Left kidney (tissue), 8 donors: ENCODE measurements around the gene MMP21. TPM values are rescaled to one million over a fixed set of nuclear protein-coding genes. Genes with fewer than 3 reads are reported as not detected.

Experiments
- DNase-seq: peaks from one replicate; pipeline ENCODE4 v3.0.0-alpha.2; 2013
- long read RNA-seq, 8 donors: transcript quantifications; one replicate each; lab custom pipeline, GENCODE V29; 2026
- polyA plus RNA-seq: library from polyadenylated mRNA; unstranded; fragments of 120-200 nt; gene quantifications from one replicate; pipeline ENCODE4 v1.2.1, GENCODE V29; 2013; ENCODE audit not compliant: insufficient read length

The MMP21 gene, protein sequence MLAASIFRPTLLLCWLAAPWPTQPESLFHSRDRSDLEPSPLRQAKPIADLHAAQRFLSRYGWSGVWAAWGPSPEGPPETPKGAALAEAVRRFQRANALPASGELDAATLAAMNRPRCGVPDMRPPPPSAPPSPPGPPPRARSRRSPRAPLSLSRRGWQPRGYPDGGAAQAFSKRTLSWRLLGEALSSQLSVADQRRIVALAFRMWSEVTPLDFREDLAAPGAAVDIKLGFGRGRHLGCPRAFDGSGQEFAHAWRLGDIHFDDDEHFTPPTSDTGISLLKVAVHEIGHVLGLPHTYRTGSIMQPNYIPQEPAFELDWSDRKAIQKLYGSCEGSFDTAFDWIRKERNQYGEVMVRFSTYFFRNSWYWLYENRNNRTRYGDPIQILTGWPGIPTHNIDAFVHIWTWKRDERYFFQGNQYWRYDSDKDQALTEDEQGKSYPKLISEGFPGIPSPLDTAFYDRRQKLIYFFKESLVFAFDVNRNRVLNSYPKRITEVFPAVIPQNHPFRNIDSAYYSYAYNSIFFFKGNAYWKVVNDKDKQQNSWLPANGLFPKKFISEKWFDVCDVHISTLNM
- 0.30 TPM for polyA plus RNA-seq
- long read RNA-seq, donor 1: 0 reads
- long read RNA-seq, donor 2: 0 reads
- long read RNA-seq, donor 3: 0 reads
- long read RNA-seq, donor 4: 0 reads
- long read RNA-seq, donor 5: 0 reads
- long read RNA-seq, donor 6: 0 reads
- long read RNA-seq, donor 7: 0 reads
- long read RNA-seq, donor 8: 0 reads

DNA sequence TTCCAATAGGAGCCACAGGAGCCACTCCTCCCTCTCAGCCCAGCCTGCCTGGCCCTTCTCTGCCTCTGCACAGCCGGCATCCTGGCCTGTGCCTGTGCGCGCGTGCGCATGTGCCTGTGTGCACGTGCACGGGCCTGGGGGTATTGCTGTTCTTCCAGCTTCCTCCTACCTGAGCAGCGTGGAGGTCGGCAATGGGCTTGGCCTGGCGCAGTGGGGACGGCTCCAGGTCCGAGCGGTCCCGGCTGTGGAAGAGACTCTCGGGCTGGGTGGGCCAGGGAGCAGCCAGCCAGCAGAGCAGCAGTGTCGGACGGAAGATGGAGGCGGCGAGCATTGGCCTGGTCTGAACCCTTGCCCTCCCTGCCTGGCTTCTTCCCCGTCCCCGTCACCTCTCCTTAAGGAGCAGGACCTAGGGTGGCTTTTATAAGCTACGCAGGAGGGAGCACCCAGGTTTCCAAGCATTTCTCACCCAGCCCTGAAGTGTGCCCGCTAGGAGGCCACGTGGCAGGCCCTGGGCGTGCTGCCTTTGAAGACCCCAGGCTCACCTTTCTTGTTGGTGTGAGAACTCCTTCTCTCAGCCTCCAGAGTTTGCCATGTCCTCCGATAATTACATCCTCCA lies at the start of gene MMP21:
MMP21 (minus strand) TSS at position 331 of the 616 bp plus-strand sequence; CDS start at position 331, 0 bp downstream.
- no peak for DNase-seq

DNA sequence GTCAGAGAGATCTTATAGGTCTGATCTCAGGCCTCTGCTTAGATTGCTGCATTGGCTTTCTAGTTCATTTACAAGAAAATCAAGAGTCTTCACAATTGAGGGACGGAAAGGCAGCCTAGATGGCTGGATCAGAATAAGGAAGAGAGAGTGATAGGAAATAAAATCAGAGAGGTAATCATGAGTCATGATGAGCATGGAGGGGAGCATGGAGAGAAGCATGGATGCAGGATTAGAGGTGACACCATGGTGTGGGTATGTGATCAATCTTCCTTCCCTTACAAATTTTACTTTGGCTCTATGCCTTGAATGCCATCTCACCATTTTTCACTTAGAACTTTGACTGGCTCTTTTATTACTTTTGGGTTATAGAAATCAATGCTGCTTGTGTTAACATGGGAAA lies 49.1 kb upstream of the MMP21 start:
- DNase-seq: no peak

DNA sequence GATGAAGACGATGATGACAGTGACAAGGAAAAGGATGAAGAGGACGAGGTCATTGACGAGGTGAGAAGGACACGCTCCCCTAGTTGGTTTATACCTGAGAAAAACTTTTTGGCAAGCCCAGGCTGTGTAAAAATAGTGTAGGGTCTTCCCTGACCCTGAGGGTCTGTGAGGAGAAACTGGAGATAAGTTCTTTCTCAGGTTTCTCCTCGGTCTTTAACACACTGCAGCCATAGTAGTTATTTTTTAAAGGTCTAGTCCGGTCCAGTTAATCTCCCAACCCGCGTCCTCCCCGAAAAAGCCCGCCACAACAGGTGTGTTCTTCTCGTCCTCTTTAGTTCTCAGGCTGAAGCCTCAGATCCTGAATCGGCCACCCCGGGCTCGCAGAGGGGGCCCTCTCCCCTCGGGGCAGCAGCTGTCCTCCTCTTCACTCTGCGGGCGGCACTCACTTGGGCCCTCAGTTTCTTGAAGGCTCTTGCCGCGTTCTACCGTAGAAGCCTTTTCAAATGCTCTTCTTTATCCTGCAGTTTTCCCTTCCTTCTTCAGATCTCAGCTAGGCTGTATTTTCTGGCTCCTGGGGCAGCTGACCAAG lies 48.1 kb upstream of the MMP21 start:
- DNase-seq: peak; percentile 5

DNA sequence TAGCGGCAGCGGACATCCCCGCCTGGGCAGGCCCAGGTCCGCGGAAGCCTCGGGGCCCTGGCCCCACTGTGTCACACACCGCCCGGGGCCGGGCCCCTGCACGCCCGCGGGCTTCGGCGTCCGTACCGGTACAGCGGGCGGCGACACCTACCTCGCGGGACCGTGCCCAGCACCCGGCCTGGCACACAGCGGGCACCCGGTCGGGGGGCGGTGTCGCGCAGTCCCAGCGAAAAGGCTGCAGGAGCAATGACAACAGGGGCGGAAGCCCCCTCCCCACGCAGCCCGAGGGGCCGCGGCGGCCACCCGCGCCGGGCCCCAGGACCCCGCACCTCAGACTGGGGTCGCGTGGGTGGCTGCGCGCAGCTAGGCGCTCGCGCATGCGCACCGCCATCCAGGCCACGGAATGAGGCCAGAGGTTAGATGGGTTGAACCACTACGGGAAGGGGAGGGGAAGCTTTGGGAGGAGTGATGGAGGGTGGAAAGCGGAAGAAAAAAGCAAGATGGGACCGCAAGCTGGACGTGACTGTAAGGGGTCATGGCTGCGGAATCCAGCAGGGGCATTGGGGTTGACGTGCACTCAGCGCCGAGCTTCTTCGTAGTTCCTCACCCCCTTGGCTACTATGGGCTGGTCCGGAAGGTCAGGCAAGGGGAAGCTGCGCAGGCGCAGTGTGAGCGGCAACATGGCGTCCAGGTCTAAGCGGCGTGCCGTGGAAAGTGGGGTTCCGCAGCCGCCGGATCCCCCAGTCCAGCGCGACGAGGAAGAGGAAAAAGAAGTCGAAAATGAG lies 47.4 kb upstream of the MMP21 start, which contains the start of the genes BCCIP and UROS:
BCCIP (plus strand) TSS at position 669 of the 785 bp plus-strand sequence; CDS start at position 681, 12 bp downstream.
UROS (minus strand) TSS at position 381 of the 785 bp plus-strand sequence. CDS start 6,759 bp downstream, outside the sequence.
- peak; percentile 88 for DNase-seq

DNA sequence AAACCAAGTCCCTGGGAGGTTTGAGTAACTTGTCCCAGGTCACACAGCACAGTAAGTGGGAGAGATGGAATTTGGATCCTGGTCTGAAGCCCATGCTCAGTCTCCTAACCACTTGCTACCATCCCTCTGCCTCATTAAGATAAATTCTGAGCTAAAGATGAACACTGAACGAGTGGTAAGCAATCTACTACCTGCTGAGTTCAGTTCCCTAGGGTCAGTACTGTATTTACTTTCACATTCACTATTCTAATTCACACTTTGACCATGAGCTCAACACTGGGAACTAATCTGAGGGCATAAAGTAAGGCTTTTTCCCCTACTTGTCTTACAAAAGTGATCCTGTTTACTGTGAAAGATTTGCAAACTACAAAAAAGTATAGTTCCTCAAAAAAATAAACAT lies 45.1 kb upstream of the MMP21 start:
- DNase-seq: no peak

DNA sequence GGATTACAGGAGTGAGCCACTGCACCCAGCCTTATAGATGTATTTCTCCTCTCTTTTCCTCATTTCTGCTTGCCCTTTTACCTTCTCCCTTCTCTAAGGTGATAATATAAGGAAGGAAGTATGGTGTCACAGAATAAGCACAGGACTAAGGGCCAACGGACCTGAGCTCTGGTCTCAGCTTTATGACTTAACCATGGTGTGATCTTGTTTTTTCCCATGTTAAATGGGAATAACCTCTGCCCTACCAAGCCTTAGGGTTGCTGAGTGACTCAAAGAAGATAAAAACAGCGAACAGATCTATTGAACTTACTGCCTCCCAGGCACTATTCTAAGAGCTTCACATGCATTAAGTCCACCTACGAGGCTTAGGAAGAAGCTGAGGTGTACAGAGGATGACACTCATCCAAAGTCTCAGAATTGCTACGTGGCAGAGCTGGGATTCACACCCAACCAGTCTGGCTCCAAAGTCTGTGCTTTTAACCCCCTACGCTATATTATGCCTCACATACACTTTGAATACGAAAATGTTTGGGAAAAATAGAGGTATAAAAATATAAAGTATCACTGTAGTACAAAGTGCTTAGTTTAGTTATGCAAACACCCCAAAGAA lies 41.8 kb upstream of the MMP21 start:
- DNase-seq: no peak

DNA sequence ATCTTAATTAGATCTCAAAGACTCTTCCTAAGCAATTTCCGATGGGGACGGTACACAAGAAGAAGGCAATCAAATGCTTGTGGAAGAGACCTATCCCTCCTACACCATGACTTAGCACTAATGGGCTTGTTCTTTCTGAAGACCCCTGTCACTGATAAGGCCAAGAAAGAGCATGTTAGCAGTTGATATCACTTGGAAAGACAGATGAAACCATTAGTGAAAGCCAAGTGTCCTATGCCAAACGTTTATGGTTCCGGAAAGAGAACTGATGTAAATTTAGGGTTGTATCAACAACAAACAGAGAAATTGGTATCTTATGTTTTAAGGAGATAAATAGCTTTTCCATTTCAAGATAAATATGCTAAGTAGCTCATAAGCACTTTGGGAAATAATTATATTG lies 40.9 kb upstream of the MMP21 start:
- no peak for DNase-seq

DNA sequence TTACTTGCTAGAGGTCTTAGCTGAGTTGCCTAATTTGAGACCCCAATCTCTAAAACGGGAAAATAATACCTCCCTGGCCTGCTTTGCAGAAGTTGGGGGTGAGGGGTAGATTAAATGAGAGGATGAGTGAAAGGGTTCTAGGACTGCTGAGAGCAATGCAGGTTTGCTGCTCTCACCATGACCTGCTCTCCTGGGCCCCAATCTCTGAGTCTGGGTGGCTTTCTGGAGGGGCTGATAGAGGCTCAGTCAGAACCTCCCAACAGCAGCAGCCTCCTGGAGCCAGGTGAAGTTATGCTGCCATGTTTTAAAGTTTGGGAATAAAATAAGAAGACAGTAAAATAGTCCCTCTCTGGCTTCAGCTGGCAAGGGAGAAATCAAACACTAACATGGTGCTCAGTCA lies 40.1 kb upstream of the MMP21 start:
- no peak for DNase-seq

DNA sequence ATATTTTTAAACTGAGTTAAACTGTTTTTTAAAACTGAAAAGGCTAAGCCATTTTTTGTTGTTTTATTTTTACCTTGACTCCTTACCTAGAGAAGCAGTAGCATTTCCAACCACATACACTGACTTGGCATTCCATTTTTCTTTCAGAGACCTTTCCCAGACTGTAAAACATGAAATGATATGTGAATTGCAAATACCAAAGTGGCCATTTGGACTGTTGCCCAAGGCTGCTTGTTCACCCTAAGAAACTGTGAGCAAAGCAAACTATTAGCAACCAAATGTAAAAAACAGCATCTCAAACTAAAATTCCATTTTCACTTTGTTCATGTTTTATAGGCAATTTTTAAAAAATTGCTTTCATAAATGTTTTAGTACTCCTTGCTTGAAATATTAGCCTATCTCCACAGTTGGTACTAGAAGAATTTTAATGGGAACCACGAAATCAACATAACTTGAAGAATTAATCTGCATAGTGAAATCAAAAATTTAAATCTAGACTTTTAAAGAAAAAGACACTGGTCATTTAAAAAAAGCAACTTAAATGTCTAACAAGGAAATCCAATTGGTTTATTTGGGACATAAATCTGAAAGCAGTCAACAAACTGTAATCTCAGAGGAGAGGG lies 36.6 kb upstream of the MMP21 start:
- peak; percentile 3 for DNase-seq

DNA sequence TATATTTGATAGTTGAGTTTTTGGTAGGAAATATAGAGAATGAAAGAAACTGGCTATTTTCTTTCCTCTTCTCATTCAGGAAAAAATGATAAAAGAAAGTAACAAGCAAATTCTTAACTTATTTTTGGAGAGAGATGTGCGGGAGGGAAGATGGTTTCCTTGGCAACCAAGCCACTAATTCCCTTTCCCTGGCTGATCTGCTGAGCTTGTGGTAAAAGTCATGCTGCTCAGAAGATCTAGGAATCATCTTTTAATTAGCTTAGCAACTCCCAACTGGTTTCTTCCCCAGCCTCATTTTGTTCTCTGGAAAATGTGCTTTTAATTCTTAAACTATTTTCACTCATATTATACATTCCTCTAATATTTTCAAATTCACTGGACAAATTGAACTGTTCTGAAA lies 35.6 kb upstream of the MMP21 start:
- DNase-seq: no peak

DNA sequence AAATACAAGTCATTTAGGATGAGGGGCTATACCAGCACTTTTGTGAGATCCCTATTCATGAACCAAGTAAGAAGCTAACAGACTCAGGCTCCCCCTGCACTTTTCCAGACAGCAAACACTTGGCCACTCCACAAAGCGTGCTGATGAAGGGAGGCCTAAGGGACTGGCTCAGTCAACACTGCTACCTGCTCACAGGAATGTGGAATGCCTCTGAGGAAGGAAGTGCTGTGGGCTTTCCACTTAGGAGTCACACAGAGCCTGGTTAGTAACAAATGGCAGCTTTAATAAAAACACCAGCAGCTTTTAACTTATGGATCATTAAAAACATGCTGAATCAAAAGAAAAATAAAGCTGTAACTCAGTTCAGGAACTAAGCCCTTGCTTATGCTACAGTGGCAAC lies 32.4 kb upstream of the MMP21 start:
- no peak for DNase-seq

DNA sequence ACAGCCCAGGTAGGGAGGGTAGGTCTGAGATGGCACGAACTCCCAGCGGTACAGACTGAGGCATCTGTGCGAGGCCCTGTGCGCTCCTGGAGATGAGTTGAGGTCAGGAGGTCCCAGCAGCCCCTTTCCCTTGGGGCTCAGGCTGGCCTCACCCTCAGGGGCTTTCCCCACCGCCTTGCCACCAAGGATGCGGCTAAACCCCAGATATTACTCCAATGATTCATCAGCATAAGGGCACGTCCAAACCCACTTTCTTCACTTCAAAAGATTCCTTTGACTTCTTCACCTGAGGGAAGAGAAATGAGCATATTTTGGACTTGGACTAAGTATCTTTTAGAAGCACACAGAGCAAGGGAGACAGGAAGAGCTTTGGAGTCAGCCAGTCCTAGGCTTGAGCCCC lies 27.1 kb upstream of the MMP21 start:
- no peak for DNase-seq

DNA sequence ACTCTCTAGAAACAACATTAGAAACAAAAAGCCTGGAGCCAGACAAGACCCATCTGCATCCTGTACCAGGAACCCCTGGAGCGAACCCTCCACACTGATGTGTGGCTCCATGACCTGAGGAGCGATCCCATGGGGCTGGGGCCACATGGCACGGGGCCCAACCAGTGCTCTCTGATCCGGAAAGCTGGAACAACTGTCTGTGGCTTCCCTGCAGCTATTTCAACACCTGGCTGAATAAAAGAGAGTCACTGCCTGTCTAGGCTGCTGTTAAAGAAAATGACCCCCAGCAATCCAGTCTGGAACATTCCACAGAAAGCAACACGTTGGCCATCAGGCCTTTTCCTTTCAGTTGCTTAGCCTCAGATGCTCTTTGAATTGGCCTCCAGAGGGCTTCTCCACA lies 26.5 kb upstream of the MMP21 start:
- no peak for DNase-seq

DNA sequence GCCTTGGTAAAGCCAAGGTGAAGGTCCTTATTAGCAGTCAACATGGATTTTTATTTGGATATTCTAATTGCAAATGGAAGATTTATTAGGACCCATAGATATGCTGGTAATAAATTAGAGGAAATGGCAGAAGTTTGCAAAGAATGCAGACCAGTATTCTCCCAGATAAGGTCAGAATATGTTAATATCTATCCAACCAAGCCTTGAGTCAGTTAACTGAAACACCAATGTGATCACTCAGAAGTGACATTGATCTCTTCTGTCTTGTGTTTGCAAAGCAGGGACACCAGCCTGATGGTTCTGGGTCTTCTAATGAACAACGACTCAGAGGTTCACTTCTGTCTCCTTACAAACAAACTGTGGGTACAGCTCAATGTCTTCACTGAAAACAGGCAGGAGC lies 26.0 kb upstream of the MMP21 start:
- DNase-seq: no peak

DNA sequence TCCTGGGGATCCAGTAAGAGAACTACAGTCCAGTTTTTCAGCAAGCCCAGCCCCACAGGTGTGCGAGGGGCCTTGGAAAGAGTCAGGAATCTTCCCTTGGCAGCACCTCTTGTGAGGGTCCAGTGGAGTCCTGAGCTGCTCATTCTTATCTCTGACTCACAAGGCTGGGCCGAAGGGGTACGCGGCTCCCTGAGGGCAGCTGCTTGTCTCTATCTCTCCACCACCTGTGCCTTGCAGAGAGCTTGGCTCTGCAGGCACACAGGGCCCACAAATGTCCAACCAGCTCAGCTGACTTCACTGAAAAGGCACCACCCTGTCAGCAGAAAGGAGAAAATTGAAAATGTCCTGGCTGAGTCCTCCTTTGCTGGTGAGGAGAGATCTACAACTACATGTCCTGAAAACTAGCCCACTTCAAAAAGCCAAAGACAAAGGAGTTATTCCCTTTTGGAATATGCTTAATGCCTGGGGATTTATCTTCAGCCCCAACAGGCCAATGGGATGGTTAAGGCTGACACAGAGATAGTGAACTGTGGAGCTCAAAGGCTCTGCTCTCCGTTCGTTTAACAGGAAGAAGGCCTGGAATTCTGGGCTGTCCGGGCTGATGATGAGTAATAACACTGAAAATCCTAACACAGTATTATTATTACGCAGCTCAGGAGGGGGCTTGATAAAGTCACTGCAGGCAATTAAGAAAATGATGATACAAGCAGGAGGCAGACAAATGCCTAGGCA lies 24.0 kb upstream of the MMP21 start:
- DNase-seq: no peak

DNA sequence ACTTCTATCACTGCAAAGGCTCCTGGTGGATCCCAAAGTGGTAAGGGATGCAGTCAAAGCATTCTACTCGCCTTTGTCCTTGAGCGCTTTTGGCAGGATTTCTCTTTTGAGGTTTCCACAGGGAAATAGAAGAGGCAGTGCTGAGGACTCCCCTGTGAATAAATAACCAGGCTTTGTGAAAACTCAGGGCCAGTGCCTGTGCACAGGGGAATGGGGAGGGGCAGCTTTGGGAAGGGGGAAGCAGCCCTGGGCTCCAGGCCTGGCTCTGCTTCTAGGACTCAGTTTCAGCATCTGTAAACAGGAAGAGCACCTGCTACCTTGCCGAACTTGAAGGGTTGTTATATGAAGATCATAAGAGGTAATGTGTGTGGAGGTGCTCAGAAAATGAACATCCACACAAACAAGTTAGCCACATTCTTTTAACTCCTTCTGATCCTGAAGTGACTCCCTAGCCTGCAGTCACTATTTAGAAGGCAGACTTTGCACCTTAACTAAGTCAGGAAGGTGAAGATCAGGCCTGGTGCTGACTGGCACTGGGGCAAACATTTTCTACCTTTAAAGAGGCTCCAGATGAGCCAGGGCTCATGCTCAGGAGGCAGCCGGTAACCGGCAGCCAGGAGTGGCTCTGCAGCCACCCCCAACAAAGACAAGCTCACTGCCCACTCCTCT lies 22.5 kb upstream of the MMP21 start:
- no peak for DNase-seq

DNA sequence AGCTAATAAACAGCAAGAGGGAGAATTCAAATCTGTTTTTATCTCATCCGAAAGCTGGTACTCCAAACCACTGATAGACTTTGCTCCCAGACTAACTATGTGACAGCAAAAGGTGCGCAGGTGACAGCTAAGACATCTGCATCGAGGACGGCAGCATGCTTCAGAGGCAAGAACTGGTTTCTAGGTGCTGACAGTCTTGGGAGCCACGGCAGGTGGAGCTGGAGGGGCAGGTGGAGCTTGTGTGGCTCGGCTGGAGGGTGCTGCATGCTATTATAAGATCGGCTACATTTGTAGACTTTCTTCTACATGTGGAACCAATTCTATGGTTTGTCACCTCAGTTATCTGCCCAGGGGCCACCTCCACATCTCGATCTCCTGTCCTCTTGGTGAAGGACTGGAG lies 21.8 kb upstream of the MMP21 start:
- DNase-seq: no peak

DNA sequence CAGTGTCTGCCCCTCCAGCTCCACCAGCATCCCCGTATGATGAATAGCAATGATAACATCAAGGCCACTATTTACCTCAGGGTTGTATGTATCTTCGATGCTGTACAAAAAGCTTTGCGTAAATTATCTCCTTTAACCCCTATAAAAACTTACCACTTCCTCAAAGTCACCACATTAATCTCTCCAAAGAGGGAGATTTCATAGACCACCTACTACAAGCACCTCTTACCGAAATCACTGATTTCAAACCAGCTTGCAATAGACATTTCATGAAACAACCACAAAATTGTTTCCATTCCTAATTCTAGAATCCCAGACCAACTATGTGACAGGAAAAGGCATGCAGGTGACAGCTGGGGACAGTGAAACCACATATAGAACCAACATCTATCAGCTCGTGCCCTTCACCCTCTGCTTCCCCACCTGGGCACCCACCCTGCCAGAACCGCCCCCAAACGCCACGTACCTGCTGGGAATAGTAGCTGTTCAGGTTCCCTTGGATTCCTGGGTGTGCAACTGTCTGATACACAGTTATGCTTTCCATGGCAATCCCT lies 20.1 kb upstream of the MMP21 start:
- no peak for DNase-seq

DNA sequence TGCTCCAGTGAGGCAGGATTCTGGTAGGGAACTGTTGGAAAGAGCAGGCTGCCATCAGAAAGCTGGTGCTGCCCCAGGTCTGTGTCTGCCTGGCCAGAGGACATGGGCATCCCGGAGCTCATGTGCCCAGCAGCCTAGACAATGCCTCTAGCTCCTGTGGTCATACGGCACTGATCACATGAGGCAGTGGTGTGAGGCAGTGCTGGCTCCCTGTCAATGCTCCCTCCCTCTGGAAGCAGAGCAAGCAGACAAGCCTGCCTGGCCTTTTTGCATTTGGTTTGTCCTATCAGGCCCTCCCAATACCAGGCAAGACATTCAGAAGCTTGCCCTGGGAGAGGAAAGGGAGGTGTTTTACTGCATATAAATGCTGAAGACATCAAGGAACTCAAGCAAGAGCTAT lies 19.5 kb upstream of the MMP21 start:
- DNase-seq: no peak
